Measurements from ENCODE around the gene TMEM132C. TPM values are rescaled to one million over a fixed set of nuclear protein-coding genes. Genes with fewer than 3 reads are reported as not detected.

Gene TMEM132C
- total and polyA plus RNA-seq, 12 donors, result 0.79 to 2.9 (median 1.7) TPM

DNA sequence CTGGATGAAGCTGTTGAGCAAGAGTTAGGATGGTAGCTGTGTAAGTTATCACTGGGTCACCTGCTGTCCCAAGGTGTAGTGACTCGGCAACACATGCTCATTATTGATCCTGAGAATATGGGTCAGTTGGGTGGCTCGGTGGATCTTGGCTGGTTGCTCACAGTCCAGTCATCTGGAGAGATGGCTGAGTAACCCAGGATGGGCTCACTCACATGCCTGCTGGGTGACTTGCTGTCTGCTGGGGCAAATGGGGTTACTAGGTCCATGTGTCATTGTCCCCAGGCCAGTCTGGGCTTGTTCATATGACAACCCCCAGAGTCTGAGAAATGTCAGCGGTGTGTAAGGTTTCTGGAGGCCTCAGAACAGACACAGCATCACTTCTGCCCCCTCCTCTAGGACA, 487.3 kb downstream of the TMEM132C start:
- DNase-seq, result no peak
- H3K27ac ChIP-seq, result no peak overlapping the region
- peaks cover 0 to 9% (median 0%) of the 10 kb centered on the region in 11 donors for H3K9me3 ChIP-seq
- no peak for ATAC-seq
- H3K4me1 ChIP-seq, result no peaks in the 10 kb centered on the region
- intact Hi-C loops (cut with DNase I), result no loop called here
- H3K27me3 ChIP-seq, result peaks cover 0 to 7% (median 0%) of the 10 kb centered on the region in 7 donors
- TF ChIP-seq, protein P1, sequence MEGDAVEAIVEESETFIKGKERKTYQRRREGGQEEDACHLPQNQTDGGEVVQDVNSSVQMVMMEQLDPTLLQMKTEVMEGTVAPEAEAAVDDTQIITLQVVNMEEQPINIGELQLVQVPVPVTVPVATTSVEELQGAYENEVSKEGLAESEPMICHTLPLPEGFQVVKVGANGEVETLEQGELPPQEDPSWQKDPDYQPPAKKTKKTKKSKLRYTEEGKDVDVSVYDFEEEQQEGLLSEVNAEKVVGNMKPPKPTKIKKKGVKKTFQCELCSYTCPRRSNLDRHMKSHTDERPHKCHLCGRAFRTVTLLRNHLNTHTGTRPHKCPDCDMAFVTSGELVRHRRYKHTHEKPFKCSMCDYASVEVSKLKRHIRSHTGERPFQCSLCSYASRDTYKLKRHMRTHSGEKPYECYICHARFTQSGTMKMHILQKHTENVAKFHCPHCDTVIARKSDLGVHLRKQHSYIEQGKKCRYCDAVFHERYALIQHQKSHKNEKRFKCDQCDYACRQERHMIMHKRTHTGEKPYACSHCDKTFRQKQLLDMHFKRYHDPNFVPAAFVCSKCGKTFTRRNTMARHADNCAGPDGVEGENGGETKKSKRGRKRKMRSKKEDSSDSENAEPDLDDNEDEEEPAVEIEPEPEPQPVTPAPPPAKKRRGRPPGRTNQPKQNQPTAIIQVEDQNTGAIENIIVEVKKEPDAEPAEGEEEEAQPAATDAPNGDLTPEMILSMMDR (IDR thresholded peaks at IDR 0.05), result no peak
- WGBS, 2 donors, result 68 to 86% methylated on average over 3 of the region's 3 CpGs
- H3K4me3 ChIP-seq, result no peak overlapping the region
- H3K36me3 ChIP-seq, result no peaks in the 10 kb centered on the region

GRCh38 chr12:128755566-128755965, 488.6 kb downstream of the TMEM132C start:
- DNase-seq, result no peak
- TF ChIP-seq, protein P1 (IDR thresholded peaks at IDR 0.05), result no peak
- no peak overlapping the region for H3K4me3 ChIP-seq
- peaks cover 0 to 9% (median 0%) of the 10 kb centered on the region in 11 donors for H3K9me3 ChIP-seq
- no peaks in the 10 kb centered on the region for H3K4me1 ChIP-seq
- H3K27me3 ChIP-seq, result peaks cover 0 to 8% (median 0%) of the 10 kb centered on the region in 7 donors
- no peak overlapping the region for H3K27ac ChIP-seq
- no peak for ATAC-seq
- intact Hi-C loops (cut with DNase I), result no loop called here
- WGBS, 2 donors, result 73 to 75% methylated on average over 4 of the region's 4 CpGs
- H3K36me3 ChIP-seq, result no peaks in the 10 kb centered on the region

Small RNA genes within 50 kb of the gene (microRNA-seq; reads per million reads assigned to microRNA genes)
- gene MIR3612 (0 reads per million in 2 donors), gene MIR4419B (0 reads per million in 2 donors)

Measured in heart right ventricle (tissue), 16 donors.